DMS153 treated with DMSO at 0.1 percent for 48 hours (cell line): ENCODE data around the gene NCR2.

Source experiments
- DNase-seq: peaks from one replicate; lab custom pipeline; 2025; ENCODE audit not compliant: unreplicated experiment; lab: John Stamatoyannopoulos, UW

The NCR2 gene

DNA sequence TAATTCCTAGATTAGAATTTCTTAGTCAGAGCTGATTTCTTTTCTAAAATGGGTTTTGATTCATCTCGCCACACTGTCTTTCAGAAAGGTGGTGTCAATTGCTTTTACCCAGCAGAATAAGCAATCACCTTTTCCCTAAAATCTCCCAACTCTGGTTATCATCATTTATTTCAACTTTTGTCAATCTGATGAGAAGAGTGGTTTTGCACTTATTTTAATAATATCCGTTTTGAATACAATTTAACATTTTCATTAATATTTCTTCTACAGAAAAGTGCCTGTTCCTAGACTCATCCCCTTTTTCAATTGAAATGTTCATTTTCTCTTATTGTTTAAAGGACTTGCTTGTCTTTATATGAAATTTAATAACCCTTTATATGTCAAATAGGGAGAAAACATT is 8.2 kb upstream of the NCR2 start:
- no peak for DNase-seq

DNA sequence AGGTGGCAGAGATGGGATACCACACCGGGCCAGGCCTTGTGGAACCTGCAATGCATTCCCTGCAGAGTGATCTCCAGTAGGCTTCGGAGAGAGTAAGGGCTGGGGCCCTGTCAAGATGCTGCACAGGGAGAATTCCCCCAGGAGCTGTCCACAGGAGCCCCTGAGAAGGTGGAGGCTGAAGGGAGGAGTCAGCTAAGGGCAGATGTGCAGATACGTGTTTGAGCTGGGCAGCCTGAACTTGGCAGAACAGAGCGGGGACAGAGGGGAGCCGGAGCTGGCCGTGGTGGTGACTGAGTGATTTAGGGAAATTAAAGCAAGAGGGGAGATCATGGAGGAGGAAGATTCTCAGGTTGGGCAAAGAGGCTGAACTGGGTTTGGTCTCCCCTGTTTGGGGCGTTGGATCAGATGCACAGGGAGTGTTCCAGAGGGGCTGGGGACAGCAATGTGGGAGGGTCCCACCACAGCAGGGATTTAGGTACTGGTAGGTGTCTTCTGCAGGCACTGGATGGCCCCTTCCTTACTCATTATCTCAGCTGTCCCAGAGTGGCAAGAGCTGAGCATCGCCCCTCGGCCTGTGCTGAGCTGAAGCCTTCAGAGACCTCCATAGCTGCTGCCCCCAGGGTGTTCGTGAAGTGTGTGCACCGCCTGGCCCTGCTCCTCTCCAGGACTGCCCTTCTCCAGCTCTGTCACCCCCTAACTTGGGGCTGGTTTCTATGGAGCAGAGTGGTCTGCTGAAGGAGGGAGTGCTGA is 3.8 kb upstream of the NCR2 start:
- DNase-seq, result no peak

DNA sequence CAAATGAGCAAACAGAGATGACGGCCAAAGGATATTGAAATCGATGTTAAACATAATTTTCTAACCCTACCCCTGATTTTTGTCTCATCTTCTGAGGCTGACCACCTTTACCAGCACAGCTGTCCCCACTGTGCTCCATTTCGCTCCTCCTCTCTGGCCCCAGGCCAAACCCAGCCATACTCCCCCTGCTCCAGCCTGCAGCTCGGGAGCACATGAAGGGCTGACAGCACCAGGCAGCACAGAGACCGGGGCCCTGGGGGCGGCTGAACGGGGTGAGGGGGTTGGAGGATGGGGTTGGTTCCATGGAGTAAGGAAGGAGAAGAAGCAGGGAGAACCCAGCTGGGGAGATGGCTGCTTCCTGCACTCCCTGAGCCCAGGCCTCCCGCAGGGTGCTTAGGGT is 3.2 kb upstream of the NCR2 start:
- DNase-seq, result no peak

DNA sequence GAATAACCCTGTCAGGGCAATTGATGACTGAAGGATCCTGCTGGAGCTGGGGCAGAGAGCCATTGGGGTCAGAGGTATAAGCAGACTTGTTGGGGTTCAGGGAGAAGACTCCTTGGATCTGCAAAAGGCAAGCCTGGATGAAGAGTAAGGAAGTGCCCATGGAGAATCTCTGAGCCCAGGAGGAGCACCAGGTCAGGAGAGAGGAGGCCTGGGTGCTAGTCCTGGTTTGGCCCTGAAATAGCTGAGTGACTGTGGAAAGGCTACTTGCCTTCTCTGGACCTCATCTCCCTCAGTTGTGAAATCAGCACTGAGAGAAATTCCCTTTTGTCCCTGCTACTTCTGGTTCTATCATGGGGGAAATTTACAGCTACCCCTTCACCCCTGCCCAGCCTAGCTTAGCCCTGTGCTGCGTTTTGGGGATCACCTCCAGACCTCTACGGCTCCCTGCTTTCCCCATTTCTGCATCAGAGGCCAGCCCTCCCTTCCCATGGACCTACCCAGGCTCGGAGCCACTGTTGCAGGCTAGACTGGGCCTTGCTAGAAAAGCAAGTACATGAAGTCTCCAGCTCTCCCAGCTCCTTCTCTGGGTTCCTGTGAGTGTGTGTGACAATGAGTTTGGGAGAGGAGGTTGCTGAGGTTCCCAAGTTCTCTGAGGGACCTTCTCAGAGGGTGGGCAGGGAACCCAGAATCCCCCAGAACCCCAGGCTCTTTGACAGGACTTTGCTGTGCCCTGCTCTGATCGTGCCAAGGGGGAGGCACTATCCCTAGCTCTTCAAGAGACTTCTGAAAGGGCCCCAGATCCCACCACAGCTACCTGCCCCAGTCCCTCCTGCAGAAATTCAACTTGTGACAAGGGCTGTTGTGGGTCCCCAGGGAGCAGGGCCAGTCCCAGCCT is 2.3 kb upstream of the NCR2 start:
- no peak for DNase-seq

DNA sequence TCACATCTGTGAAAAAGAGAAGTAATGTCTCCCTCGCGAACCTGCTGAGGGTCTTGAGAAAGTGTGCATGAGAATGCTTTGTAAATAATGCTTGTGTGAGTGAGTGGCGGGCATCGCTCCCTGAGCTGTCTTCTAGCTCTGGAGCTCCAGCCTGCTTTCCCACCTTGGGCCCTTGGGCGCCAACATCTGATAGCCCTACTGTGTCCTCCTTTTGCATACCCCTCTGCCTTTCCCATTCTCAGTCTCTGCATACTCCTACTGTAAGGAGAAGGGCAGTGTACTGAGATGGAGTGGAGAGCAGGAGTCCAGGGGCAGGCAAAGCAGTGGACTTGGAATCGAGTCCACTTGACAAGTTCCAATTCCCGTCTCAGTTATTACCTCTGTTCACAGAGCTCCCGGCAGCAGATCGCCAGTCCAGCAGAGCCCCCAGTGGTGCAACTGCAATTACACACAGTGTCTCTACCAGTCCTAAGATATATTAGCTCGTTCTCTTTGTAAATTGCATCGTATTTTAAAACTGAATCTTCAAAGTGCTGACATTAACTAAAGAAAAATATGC is 847 bp upstream of the NCR2 start:
- DNase-seq, result no peak

DNA sequence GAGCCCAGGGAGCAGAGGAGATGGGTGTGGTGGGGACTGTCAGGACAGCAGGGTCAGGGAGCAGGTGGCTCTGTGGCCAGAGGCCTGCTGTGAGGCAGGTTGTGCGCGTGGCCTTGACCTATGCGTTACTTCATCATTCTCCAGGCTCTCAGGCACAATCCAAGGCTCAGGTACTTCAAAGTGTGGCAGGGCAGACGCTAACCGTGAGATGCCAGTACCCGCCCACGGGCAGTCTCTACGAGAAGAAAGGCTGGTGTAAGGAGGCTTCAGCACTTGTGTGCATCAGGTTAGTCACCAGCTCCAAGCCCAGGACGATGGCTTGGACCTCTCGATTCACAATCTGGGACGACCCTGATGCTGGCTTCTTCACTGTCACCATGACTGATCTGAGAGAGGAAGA is 535 bp downstream of the NCR2 start:
- DNase-seq, result no peak

DNA sequence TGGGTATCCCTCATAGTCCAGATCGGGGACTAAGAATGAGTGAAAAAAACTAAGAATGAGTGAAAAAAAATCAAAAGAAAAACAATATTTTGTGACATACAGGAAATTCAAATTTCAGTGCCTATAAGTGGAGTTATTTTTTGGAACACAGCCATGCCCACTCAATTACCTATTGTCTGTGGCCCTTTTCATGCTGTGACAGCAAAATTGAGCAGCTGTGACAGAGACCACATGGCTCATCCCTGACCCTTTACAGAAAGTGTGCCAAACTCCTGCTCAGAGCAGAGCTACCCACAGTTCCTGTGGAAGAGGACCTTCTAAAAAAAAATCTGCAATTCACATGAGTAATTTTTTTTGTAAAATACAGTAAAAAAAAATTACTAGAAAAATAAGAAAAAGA is 1.4 kb downstream of the NCR2 start:
- DNase-seq, result no peak

DNA sequence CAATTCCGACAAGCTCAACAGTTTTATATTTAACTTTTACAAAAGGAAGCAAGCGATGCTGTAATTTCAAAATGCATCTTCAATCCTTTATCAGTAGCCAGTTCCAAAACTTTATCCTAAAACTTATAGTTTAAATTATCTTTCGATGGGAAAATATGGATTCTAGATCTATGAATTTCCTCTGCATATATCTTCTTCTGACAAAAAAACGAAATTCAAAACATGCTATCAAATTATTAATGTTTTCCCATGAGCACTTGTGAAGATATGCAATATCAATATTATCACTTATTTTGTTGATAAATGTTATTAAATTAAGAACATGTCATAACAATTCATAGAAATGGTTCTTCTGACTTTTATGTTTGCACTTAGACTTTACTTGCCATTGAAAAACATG is 2.3 kb downstream of the NCR2 start:
- DNase-seq, result no peak

DNA sequence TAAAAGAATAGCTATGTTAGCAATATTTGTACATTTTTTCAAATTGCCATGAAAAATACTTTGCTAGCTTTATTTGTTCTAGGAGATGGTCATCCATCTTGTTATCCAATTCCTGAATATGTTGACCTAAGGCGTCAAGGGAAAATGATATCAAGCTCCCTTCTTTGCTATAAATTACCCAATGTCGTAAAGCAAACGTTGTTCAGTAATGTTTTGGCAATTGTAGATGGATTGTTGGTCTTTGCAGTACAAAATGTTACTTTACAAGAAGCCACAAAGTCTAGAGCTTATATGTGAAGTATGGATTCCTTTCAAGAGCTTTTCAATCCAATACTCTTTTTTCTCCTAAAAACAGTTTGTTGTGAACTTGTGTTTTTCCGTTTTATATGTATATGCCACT is 3.3 kb downstream of the NCR2 start:
- no peak for DNase-seq

DNA sequence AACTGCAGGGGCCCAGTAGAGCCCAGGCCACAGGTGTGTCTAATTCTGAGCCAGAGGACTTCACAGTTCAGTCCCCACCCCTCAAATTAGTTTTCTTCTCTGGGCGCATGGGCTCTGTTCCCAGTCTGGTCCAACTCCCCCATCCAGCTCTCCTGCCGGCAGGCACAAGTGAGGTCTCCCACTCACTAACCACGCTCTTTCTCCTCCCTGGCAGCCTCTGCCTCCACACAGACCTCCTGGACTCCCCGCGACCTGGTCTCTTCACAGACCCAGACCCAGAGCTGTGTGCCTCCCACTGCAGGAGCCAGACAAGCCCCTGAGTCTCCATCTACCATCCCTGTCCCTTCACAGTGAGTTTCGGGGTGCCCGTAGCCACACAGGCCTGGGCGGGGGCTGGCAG is 6.2 kb downstream of the NCR2 start:
- no peak for DNase-seq

DNA sequence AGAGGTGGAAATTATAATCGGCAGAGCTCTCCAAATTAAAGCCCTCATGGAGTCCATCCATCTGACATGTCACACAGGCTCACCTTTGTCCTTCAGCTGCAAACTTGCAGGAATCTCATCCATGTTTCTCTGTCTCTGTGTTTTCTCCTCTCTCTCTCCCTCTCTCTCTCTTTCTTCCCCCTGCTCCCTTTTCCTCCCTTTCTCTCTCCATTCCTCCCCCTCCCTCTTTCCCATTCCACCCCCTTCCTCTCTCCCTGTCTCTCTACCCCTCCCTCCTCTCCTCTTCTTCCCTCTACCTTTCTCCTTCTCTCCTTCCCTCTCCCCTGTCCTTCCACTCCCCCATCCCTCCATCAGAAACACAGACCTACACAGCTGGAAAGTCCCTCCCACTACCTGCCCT is 6.8 kb downstream of the NCR2 start:
- no peak for DNase-seq

DNA sequence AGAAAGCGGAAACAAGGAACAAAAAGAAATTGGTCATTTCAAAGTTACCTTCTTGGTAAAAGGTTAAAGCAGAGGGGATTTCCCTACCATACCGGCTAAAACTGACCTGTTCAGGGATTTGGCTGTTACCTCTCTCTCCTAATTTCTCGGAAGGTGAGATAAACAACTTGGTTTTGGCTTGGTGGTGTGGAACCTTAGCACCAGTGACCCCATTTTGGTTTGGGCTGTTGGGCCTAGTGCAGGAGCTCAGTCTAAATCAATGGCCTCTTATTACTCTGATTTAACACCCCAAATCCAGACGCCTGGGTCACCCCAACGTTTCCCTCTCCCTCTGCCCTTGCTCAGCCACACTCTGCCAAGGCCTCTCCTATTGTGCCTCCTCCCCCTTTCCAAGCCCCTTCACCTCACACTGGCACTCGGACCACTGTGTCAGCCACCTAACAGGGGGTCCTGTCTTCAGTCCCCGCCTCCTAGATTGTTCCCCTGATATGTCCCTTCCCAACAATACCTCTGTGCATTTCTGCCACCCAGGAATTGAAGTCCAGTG is 8.3 kb downstream of the NCR2 start:
- DNase-seq, result no peak

DNA sequence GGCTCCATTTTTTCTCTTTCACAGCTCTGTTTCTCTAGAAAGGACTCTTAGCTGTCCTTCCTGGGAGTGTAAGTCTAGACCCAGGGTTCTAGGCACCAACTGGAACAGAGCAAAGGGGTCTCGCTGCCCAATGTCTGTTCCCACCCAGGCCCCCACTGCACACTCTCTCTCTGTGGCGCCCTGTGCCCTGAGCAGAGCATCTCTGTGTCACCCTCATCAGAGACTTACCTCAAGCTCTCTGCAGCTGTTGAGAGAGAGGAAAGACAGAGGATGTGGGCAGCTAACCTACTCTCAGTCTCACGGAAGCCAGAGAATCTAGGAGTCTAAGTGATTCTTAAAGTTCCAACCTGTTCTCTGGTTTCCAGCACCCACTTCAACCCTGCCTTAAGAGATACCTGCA is 9.5 kb downstream of the NCR2 start:
- no peak for DNase-seq

DNA sequence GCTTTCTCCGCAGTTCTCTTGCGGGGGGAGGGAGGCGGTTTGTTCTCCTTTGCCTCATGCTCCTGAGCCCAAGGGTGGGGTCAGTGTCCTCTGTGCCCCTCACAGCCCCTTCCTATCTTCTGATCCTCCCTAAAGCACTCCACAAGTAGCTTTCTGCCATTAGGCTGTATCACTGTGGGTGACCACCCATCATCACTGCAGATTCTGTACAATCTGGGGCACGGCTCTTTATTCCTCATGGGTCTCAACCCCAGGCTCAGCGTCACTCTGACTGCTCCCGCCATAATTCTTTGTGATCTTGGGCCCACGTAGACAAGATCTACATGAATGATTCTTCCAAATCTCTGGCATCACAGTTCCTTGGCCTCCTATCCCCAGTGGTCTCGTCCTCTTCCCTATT is 10.5 kb downstream of the NCR2 start:
- no peak for DNase-seq

DNA sequence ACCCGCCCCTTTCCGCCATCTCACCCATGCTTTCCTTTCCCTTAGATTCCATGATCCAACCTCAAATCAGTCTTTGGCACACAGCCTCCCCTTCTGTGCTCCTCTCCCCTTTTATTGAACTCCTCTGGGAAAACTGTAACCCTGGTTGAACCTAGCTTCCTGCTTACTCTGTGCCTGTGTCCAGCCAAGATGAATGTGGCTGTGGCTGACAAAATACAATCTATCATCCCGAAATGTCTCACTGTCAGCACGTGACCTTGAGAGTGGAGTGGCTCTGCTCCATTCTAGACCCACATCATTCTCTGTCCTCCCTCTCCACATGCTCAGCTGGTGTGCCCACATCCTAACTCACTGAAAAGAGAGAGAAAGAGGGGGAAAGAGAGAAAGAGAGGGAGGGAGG is 11.0 kb downstream of the NCR2 start:
- no peak for DNase-seq

DNA sequence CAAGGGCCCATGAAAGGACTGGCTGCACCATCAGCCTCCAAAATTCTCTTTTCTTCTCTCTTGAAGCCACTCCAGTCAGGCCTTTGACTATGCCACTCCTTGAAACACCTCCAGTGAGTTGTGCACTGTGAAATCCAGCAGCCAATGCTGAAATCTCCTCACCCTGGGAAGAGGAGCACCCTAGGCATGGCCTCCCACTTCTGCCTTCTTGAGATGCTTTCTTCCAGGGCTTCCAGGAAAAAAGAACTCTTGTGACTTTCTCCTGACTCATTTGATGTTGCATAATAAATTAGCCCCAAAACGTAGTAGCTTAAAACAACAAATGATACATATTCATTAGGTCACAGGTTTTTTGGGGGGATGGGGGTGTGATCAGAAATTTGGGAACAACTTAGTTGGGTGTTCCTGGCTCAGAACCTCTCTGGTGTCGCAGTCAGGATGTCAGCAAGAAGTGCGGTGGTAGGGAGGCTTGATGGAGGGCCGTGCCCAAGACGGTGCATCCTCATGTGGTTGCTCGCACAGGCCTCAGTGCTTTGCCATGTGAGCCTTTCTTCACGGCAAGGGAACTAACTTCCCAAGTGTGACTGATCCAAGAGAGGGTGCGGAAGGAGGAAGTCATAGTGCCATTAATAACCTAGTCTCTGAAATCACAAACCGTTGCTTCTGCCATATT is 12.1 kb downstream of the NCR2 start:
- DNase-seq, result no peak

DNA sequence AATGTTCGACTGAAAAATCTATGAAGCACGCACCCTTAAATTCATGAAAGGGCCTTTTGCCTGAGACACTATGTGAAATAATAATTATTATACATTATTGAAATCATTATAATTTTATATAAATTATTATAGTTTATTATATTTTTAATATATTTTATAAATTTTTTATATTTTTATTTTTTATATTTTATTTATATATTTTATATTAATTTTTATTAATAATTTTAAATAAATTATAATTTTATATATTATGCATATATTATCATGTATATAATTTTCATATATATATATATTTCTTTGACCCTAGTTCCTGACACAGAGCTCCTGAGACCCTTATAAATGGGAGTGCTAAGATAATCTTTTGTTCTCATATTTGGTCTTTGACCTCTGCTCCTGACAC is 13.5 kb downstream of the NCR2 start:
- DNase-seq, result no peak

DNA sequence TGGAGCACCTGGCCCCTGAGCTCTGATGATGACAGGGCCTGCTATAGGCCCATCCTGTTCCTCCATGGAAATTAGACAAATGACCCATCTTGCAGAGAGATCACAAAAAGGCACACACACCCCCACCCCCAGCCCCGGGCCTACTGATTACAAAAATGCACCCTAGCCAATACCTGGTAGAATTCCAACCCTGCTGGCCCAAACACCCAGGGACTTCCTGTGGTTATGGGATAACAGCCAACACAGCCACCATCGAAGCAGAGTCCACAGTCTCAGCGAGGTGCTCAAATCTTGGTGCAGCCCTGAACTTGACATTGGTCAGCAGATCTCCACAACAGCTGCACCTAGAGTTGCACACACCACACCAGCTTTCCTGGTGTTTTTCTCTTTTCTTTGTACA is 17.0 kb downstream of the NCR2 start:
- DNase-seq, result no peak

DNA sequence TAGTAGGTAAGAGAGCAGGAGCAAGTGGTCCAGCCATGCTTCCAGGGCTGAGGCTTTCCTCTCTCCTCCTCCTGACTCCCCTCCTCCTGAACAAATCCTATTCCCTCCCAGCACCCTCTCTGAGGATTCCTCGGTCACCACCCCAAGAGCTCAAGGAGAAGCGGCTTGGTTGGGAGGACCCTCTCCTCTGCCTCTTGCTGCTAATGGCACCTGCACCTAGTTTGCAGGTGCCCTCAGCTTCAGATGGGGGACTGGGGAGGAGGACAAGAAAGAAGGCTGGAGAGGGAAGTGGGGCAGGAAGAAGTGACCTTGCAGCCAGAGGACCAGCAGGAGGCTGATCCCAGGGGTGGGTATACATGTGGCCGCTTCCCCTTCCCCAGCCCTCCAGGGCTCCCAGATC is 17.5 kb downstream of the NCR2 start:
- DNase-seq, result no peak

DNA sequence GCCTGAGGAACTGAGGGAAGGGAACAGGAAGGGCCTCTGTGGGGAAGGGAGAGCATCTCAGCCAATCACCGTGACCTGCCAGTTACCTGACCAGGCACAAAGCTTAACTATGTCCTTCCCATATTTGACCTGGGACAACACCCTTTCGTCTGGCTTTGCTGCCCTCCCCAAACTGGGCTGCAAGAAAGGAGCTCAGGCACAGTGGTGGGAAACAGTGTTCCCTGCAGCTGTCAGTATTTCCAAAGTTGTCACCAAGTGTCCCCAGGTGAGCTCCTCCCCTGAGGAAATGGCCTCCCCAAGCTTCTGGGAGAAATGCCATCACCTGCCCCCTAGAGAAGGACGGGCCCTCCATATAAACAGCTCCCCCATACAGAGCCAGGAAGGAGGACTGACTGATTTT is 17.9 kb downstream of the NCR2 start:
- DNase-seq, result no peak

DNA sequence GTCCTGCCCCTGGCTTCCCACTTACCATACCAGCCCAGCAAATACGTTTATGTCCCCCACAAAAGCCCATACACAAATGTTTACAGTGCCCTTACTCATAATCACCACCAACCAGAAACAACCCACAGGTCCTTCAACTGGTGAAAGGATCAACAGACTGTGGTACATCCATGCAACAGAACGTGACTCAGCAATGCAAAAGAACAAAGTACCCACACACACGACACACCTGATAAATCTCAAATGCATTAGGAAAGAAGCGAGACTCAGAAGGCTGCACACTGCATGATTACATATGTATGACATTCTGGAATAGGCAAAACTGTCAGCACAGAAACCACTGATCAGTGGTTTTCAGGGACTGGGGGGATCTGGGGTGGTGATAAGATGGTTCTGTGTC is 20.5 kb downstream of the NCR2 start:
- no peak for DNase-seq
